Measurements from ENCODE around the gene KRTAP12-4. TPM values are rescaled to one million over a fixed set of nuclear protein-coding genes. Genes with fewer than 3 reads are reported as not detected.

KRTAP12-4 gene
- total RNA-seq, 3 donors from 2014 or later (not counting 1 experiment from before 2014, with no cell fraction given), result not detected

DNA sequence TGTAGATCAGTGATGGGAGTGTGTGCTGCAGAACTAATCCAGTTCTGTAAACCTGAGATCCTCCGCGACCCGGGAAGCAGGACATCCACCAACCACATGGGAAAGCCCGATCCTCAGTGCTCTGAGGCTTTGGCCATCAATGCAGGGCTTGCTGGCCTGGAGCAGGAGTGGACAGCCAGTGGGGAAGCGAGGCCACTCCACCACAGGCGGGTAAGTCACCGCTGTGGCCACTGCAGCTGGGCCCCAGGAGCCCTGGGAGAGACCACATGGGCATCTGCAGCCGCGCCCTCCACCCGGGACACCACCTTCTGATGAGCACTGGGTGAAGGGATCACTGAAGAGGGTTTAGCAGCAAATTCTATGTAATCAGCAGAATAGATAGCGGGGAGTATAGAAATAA lies 26.7 kb upstream of the KRTAP12-4 start:
- intact Hi-C loops (cut with micrococcal nuclease), result no loop called here
- no peaks in the 10 kb centered on the region for H3K4me1 ChIP-seq (ENCODE audit: control insufficient read depth, insufficient read depth, low read length)
- Mint-ChIP-seq H3K4me3 (no peak overlapping the region), H3K27me3 (ENCODE audit: low read depth in 2 of 2) (peaks cover 18 to 45% of the 10 kb centered on the region in 2 donors), H3K27ac (no peak overlapping the region), H3K36me3 (no peaks in the 10 kb centered on the region), H3K4me1 (peaks cover 5 to 7% of the 10 kb centered on the region in 2 donors), H3K9me3 (no peaks in the 10 kb centered on the region)
- H3K27ac ChIP-seq (ENCODE audit: low read length), result no peak overlapping the region
- DNase-seq (no peak), ATAC-seq (no peak)
- no peaks in the 10 kb centered on the region for H3K36me3 ChIP-seq (ENCODE audit: control insufficient read depth, insufficient read depth, low read length)
- TF ChIP-seq, protein P1, sequence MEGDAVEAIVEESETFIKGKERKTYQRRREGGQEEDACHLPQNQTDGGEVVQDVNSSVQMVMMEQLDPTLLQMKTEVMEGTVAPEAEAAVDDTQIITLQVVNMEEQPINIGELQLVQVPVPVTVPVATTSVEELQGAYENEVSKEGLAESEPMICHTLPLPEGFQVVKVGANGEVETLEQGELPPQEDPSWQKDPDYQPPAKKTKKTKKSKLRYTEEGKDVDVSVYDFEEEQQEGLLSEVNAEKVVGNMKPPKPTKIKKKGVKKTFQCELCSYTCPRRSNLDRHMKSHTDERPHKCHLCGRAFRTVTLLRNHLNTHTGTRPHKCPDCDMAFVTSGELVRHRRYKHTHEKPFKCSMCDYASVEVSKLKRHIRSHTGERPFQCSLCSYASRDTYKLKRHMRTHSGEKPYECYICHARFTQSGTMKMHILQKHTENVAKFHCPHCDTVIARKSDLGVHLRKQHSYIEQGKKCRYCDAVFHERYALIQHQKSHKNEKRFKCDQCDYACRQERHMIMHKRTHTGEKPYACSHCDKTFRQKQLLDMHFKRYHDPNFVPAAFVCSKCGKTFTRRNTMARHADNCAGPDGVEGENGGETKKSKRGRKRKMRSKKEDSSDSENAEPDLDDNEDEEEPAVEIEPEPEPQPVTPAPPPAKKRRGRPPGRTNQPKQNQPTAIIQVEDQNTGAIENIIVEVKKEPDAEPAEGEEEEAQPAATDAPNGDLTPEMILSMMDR (IDR thresholded peaks at IDR 0.05), result no peak
- no peak overlapping the region for H3K4me3 ChIP-seq (ENCODE audit: low read length)
- 84% methylated on average over 11 of the region's 11 CpGs for WGBS (ENCODE audit: insufficient coverage)
- no peaks in the 10 kb centered on the region for H3K9me3 ChIP-seq (ENCODE audit: control insufficient read depth, insufficient read depth, low read length)
- H3K27me3 ChIP-seq (ENCODE audit: control insufficient read depth, insufficient read depth, low read length), result no peaks in the 10 kb centered on the region

GRCh38 chr21:44677881-44678280 lies 23.4 kb upstream of the KRTAP12-4 start:
- TF ChIP-seq, protein P1 (IDR thresholded peaks at IDR 0.05), result no peak
- Histone ChIP-seq H3K36me3 (ENCODE audit: control insufficient read depth, insufficient read depth, low read length) (no peaks in the 10 kb centered on the region), H3K9me3 (ENCODE audit: control insufficient read depth, insufficient read depth, low read length) (no peaks in the 10 kb centered on the region), H3K27me3 (ENCODE audit: control insufficient read depth, insufficient read depth, low read length) (no peaks in the 10 kb centered on the region), H3K27ac (ENCODE audit: low read length) (no peak overlapping the region), H3K4me1 (ENCODE audit: control insufficient read depth, insufficient read depth, low read length) (no peaks in the 10 kb centered on the region), H3K4me3 (ENCODE audit: low read length) (no peak overlapping the region)
- ATAC-seq, result peak in 1 of 3 donors; percentile 19
- H3K27ac Mint-ChIP-seq, result no peak overlapping the region
- WGBS (ENCODE audit: insufficient coverage), result 99% methylated on average over 13 of the region's 13 CpGs
- DNase-seq, result no peak
- H3K36me3 Mint-ChIP-seq, result peaks cover 4% of the 10 kb centered on the region
- no peaks in the 10 kb centered on the region for H3K4me1 Mint-ChIP-seq
- peaks cover 26 to 38% of the 10 kb centered on the region in 2 donors for H3K27me3 Mint-ChIP-seq (ENCODE audit: low read depth in 2 of 2)
- intact Hi-C loops (cut with micrococcal nuclease), result no loop called here
- peaks cover 1 to 2% of the 10 kb centered on the region in 2 donors for H3K9me3 Mint-ChIP-seq
- no peak overlapping the region for H3K4me3 Mint-ChIP-seq

DNA sequence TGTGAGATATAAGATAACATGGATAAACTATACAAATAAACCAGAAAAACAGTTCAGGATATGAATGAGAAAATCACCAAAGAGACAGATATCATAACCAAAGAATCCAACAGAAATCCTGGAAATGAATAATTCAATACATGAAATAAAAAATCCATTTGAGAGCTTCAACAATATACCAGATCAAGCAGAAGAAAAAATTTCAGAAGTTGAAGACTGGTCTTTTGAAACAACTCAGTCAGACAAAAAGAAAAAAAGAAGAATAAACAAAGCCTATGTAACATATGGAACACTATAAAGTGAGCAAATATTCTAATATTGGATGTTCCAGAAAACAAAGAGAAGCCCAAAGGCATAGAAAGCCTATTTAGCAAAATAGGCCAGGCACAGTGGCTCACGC lies 17.5 kb upstream of the KRTAP12-4 start:
- Mint-ChIP-seq H3K9me3 (peaks cover 3 to 7% of the 10 kb centered on the region in 2 donors), H3K27me3 (ENCODE audit: low read depth in 2 of 2) (peaks cover 22 to 23% of the 10 kb centered on the region in 2 donors), H3K27ac (no peak overlapping the region), H3K36me3 (peaks cover 15% of the 10 kb centered on the region), H3K4me1 (no peaks in the 10 kb centered on the region), H3K4me3 (no peak overlapping the region)
- Histone ChIP-seq H3K4me1 (ENCODE audit: control insufficient read depth, insufficient read depth, low read length) (no peaks in the 10 kb centered on the region), H3K9me3 (ENCODE audit: control insufficient read depth, insufficient read depth, low read length) (peaks cover 15% of the 10 kb centered on the region), H3K4me3 (ENCODE audit: low read length) (no peak overlapping the region), H3K27ac (ENCODE audit: low read length) (no peak overlapping the region), H3K36me3 (ENCODE audit: control insufficient read depth, insufficient read depth, low read length) (no peaks in the 10 kb centered on the region), H3K27me3 (ENCODE audit: control insufficient read depth, insufficient read depth, low read length) (no peaks in the 10 kb centered on the region)
- TF ChIP-seq, protein P1 (IDR thresholded peaks at IDR 0.05), result no peak
- DNase-seq (no peak), ATAC-seq (no peak)
- 100% methylated on average over 1 of the region's 1 CpG for WGBS (ENCODE audit: insufficient coverage)
- intact Hi-C loops (cut with micrococcal nuclease), result no loop called here
